ENCODE data around the gene IFITM10.

DNA sequence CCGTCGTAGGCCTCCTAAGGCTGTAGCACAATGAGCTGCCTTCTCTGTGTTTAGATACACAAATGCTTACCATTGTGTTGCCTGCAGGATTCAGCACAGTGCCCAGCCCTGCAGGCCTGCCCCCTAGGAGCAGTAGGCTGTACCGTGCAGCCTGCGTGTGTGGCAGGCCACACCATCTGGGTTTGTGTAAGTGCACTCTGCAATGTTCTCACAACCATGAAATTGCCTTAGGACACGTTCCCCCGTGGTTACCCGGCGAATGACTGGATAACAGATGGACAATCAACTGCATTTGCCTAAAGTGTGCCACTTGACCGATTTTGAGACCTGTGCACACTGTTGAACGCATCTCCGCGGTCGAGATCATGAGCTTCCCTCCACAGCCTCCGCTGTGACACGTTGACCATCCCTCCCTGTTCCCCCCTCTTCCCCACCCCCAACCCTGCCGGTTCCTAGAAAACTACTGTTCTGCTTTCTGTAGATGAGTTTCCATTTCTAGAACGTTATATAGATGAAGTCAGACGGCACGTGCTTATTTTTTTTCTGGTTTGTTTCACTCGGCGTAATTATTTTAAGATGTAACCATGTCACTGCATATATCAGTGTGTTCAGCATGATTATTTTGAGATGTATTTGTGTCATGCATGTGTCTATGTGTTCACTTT, 35.5 kb upstream of the IFITM10 start:
- no peak for TF ChIP-seq POLR2AphosphoS5 (IDR thresholded peaks at IDR 0.05; ENCODE audit: low read depth, low read length)
- no peak for TF ChIP-seq TAF1 (IDR thresholded peaks at IDR 0.05; ENCODE audit: low read depth, low read length)

Data from GM12891 (cell line).